Measurements from ENCODE around the gene PGP.

PGP gene

DNA sequence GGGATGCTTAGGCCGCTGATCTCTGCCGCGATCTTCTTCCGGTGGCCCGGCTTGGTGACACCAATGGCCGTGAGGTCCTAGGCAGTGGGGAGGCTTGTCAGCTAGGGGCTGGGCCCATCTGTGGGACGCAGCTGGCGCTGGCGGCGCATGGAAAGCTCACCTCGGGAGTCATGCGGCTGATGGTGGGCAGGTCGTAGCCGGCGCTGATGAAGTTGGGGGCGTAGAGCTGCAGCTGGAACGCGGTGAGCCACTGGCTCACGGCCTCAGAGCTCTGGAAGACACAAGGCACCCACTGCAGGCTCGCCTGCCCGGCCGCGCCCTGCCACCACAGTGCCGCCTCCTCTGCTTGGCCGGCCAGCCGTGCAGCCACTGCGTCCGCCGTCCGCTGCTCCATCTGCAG is 31.0 kb downstream of the PGP start:
- no peak for DNase-seq (ENCODE audit: low read depth in 2 of 2, low spot score in 1 of 2)

DNA sequence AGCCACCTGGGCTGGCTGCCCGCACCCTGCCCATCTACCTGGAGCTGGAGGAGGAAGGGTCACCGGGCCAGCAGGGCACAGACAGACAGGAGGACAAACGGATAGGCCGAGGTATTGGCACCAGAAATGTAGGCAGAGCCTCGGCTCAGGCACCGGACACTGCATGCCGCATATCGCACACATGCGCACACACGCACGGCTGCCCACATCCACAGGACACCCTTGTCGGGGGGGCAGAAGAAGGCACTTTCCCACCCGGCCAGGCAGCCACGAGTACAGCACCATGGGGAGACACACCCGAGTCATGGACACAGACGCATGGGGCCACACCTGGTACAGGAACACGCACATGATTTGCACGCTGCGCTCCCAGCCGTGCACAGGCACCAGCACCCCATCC is 32.7 kb downstream of the PGP start:
- DNase-seq (ENCODE audit: low read depth in 2 of 2, low spot score in 1 of 2), result no peak

DNA sequence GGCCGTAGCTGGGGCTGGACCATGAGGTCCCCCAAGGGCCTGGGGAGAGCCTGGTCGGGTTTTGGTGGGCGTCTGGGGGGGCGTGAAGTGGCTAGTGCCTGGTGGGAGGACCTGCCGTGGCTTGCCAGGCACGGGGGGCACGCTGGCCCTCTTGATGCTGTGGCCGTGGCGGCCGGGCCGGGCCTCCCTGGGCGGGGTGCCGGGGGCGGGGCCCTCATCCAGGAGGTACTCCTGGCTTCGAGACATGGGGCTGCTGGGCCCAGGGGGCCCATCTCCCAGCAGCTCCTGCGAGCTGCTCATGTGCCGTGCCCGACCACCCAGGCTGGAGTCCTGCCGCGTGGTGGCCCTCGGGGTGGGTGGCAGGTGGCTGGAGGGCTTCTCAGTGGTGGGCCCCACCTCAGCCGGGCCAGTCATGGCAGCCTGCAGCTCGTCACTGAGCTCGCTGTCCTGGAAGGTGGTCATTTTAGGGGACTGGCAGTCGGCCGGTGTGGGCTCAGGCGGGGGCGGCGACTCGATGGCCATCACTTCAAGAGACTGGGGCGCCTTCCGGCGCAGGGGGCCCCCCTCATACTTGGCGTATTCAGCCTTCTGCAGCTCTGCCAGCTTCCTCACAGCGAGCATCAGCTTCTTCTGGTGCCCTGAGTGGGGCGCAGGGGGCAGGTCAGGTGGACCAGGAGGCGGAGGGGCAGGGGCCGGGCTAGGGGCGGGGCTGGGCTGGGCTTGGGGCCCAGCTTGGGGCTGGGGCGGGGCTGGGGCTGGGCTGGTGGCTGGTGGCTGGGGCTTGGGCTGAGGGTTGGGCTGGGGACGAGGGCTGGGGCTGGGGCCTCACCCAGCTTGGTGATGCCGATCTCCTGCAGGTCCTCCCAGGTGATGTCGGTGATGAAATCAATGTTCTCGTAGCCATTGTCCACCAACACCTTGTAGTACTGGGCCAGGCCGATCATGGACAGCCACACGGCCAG is 33.4 kb downstream of the PGP start:
- DNase-seq (ENCODE audit: low read depth in 2 of 2, low spot score in 1 of 2), result no peak

DNA sequence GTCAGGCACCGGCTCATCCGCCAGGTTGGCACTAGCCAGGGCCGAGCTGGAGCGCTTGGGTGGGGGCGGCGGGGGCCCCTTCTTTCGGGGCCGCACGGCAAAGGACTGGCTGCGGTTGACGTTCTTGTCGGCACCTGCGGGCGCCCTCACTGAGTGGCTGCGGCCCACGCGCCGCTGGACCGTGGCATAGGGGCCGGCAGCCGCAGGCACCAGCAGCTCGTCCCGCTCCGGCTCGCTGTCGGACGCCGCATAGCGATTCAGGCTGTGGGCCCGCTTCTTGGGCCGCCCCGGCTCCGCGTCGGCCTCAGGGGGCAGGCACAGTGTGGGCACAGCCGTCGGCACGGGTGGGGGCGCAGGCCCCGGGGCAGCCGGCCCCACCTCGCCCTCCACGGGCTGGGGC is 34.2 kb downstream of the PGP start:
- no peak for DNase-seq (ENCODE audit: low read depth in 2 of 2, low spot score in 1 of 2)

DNA sequence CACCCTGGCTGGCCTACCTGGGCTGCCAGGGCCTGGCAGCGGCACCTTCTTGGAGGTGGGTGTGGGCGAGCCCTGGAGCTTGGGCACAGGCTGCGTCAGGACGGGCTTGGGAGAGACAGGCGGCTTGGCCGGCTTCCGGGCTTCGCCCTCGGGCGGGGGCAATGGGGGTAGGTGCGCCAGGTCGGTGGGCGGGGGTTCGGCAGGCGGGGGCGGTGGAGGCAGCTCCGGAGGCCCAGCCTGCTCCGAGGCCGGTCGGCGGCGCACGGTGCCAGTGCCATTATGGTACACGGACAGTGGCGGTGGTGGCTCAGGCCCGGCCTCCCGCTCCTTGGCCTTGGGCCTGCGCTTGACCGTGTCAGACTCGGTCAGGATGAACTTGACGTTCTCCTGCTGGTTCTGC is 35.1 kb downstream of the PGP start:
- no peak for DNase-seq (ENCODE audit: low read depth in 2 of 2, low spot score in 1 of 2)

DNA sequence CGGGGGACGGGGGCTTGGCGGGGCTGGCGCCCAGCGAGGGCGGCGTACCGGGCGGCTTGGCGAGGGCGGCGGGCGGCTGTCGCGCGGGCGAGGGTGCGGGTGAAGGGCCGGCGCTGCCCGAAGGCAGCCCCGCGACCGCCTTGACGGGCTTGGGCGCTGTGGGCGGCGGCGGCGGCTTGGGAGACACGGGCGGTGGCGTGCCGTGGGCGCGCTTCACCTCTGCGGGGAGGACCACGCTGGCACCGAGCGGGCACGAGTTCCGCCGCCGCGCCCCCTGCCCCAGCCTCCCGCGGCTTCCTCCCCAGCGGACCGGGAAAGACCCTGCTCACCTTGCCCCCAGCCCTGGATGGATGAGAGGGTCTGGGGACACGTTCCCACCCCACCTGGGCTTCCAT is 35.5 kb downstream of the PGP start:
- no peak for DNase-seq (ENCODE audit: low read depth in 2 of 2, low spot score in 1 of 2)

DNA sequence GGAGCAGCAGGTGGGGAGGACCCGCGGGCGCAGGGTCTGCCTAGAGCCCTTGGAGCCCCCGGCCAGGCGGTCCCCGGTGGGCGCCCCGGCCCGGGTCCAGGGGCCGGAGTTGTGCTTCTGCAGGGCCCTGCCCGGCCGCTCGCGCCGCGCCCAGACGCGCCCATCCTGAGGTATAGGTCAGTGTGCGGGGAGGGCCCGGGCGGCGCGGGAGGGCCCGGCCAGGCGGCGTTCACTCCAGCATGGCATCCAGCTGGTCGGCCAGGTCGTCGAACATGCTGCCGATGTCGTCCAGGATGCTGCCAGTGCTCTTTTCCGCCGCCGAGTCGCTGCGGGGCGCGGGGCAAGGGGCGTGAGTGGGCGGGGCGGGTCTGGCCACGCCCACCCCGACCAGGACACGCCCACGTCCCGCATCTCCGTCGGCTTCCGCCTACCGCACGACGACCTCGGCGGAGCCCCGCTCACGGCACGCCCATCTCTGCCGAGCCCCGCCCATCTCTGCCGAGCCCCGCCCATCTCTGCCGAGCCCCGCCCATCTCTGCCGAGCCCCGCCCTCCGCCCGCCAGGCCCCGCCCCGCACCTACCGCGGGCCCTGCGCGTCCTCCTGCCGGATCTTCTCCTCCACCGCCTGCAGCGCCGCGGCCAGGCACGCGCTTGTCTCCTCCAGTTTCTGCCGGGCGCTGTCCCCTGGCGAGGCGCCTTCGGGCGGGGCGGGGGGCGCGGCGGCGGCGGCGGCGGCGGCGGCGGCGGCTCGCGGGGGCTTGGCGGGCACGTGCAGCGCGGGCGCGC is 36.1 kb downstream of the PGP start:
- DNase-seq (ENCODE audit: low read depth in 2 of 2, low spot score in 1 of 2), result no peak

DNA sequence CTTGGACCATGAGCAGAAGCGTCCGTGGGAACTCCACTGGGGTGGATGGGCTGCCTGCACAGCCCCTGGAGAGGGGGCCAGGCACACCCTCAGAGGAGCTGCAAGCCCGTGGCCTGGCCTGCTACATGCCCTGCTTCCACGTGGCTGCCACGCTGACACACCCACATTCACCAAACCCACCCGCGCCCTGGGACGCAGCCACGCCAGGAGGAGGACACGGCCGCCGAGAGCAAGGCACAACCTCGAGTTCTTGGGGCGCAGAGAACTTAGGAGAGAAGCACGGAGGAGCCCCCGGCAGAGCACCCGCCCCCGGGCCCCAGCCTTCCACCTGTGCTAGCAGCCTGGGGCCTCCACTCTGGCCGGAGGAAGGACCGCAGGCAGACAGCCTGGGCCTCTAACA is 37.1 kb downstream of the PGP start:
- no peak for DNase-seq (ENCODE audit: low read depth in 2 of 2, low spot score in 1 of 2)

DNA sequence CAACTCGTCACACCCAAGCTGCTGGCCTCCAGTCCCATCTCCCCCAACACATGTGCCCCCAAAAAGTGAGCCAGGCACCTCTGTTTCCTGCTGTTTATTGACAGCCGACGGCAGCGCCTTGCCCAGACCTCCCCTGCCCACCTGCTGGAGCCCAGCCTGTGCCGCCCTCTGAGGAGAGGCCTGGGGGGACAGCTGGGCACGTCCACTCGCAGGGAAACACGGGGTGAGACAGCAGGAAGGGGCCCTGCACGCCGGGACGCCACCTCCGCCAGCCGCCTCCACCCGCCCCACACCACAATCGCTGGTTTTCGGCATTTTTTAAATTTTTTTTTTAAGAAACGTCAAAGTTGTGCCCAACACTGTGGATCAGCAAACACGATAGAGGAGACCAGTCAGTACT is 37.5 kb downstream of the PGP start:
- no peak for DNase-seq (ENCODE audit: low read depth in 2 of 2, low spot score in 1 of 2)

DNA sequence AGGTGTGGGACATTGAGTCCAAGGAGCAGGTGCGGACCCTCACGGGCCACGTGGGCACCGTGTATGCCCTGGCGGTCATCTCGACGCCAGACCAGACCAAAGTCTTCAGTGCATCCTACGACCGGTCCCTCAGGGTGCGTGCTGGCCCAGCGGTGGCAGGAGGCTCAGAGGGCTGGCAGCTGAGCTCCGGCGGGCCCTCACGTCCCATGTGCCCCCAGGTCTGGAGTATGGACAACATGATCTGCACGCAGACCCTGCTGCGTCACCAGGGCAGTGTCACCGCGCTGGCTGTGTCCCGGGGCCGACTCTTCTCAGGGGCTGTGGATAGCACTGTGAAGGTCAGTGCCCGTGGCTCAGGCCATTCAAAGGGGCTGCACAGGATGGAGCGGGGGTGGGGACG is 38.6 kb downstream of the PGP start:
- no peak for DNase-seq (ENCODE audit: low read depth in 2 of 2, low spot score in 1 of 2)

DNA sequence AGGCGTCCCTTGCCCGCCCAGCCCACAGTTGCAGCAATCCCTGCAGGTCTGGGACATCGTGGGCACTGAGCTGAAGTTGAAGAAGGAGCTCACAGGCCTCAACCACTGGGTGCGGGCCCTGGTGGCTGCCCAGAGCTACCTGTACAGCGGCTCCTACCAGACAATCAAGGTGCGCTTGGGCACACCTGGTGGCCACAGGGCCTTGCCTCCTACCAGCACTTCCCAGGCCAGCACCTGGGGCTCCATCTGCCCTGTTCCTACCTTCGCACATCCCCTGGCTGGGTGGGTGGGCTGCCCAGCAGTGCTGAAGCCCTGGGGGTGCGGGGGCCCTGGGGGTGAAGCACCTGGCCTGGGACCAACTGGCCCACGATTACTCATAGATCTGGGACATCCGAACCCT is 39.2 kb downstream of the PGP start:
- no peak for DNase-seq (ENCODE audit: low read depth in 2 of 2, low spot score in 1 of 2)

DNA sequence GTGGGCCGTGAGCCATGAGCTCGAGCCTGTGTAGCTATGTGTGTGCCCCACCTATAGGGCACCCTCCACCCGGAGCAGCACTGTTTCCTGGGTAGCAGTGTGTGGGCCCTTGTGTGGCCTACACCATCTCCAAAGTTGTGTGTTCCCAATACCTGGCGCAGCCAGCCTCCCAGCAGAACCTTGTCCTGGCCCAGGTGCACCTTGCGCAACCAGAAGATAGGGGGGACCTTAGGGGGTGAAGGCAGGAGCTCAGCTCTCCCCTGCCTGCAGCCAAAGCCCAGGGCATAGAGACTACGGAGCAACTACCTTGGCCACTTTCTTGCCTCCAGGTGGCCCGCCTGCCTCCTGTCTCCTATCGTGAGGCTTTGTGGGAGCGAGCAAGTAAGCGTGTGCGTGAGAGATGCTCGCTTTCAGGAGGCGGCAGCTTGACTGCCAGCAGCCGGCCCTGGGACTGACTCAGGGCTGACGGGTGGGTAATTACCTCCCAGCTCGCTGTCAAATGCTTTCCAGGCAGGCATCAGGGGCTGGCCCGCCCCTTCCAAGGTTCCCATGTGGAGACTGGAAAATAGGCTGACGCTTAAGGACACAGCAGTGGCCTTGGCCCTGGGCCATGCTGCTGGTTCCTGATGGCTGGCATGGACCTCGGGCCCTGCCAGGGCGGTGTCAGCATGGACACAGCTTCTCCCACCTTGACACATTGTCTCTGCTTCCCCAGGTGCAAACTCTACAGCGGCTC is 40.1 kb downstream of the PGP start:
- no peak for DNase-seq (ENCODE audit: low read depth in 2 of 2, low spot score in 1 of 2)

DNA sequence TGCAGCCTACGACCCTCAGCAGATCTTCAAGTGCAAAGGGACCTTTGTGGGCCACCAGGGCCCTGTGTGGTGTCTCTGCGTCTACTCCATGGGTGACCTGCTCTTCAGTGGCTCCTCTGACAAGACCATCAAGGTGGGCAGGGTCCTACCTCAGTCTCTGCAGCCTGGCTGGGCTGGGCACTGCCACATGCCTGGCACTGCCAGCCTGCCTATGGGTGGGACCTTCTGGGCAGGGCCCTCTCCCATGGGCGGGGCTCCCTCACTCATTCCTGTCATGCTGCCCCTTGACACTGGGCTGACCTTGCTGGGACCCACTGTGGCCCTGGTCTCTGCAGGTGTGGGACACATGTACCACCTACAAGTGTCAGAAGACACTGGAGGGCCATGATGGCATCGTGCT is 40.7 kb downstream of the PGP start:
- DNase-seq (ENCODE audit: low read depth in 2 of 2, low spot score in 1 of 2), result no peak

DNA sequence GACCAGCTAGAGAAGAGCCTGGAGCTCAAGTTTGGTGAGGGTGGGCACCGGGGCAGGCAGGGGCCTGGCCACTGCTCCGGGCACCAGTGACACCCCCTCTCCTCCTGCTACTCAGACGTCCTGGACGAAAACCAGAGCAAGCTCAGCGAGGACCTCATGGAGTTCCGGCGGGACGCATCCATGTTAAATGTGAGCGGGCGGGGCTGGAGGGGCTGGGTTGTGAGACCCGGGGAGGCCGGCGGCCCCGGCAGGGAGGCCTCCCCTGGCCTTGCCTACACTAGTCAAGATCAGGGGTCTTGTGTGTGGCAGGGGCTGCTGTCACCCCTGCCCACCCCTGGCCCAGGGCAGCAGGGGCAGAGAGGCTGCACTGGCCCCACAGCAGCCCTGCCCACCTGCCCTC is 41.3 kb downstream of the PGP start:
- DNase-seq (ENCODE audit: low read depth in 2 of 2, low spot score in 1 of 2), result no peak

DNA sequence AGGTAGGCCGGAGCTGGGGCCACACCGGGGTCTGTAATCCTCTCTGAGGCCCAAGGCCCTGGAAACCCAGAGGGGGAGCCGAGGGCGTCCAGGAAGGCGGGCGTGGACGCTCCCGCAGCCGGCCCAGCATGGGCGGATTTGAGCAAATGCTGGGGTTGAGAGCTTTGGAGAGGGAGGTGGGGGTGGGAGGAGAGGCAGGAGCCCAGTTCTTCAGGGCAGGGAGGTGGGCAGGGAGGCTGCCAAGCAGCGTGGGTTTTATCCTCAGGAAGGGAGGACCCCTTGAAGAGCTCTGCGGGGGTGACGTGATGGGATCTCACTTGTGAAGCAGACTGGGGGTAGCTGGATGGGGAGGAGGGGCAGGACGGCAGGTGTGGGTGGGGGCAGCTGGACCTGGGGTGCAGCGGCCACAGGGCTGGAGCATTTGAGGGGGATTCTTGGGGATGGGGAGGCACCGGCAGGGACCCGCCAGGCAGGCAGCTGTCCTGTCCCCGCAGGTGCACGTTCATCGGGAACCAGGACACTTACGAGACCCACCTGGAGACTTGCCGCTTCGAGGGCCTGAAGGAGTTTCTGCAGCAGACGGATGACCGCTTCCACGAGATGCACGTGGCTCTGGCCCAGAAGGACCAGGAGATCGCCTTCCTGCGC is 41.8 kb downstream of the PGP start:
- no peak for DNase-seq (ENCODE audit: low read depth in 2 of 2, low spot score in 1 of 2)

DNA sequence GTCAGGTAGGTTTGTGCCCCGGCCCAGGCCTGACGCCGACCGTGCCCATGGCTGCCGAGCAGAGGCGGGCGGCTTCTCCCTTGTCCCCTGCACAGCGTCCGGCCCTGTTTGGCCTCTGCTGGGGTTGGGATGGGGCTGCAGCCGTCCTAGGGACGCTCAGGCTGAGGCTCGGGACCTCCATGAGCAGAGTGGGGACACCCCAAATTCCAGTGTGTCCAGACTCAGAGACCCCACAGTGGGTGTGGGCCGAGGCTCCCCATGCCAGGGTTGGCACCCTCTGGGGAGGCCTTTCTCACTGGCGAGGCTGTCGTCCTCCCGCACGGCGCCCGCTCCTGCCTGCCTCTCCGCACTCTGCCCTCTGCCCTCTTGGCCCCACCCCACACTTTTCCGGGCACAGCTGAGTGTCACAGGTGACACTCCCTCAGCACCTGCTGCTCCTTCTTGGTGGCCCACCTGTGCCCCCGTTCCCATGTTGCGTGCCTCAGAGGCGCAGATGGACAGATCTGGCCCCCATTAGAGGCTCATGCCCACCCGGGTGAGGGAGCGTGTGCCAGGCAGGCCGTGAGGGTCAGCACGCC is 43.0 kb downstream of the PGP start:
- no peak for DNase-seq (ENCODE audit: low read depth in 2 of 2, low spot score in 1 of 2)

DNA sequence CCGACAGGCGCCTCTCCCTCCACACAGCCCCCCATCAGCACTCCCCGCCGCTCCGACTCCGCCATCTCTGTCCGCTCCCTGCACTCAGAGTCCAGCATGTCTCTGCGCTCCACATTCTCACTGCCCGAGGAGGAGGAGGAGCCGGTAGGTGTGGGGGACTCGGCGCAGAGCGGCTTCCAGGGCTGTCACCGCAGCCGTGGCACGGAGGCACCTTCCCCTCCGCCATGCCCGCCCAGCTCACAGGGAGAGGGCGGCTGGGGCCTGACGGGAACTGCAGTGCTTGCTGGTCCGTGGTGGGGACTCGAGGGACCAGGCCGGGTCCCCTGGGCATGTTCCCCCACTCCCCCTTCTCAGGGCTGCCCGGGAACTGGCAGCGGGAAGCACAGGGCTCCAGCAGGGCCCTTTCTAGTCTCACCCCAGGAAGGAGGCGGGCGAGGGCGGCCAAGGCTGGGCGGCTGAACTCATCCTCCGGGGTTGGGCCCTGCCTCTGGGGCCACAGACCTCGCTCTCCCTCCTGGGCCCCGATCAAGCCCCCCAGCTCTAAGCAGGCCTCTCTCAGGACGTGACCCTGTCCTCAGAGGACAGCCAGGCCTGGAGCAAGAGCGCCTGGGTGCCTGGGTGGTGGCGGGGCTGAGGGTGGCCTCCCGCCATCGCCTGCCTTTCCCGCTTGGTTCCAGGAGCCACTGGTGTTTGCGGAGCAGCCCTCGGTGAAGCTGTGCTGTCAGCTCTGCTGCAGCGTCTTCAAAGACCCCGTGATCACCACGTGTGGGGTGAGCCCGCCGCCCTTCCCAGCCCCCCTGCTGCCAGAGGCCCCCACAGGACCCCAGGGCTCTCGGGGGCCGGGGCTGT is 43.8 kb downstream of the PGP start:
- no peak for DNase-seq (ENCODE audit: low read depth in 2 of 2, low spot score in 1 of 2)

DNA sequence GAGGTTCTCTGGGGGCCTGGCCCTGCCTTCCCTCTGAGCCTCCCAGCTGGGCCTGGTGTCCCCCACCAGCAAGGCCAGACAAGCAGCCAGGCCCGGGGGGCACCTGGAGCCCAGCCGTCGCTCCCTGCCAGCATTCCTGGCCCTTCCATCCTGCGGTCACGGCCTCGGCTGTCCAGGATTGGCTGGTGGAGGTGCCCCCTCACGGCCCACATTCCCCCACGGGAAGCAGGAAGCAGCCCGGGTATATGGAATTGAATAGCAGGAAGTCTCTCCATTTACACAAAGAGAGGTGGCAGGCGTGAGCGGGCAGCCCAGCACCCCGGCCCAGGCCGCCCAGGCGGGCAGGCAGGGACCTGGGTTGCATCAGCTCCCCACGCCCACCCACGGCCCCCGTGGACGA is 44.6 kb downstream of the PGP start:
- DNase-seq (ENCODE audit: low read depth in 2 of 2, low spot score in 1 of 2), result no peak

DNA sequence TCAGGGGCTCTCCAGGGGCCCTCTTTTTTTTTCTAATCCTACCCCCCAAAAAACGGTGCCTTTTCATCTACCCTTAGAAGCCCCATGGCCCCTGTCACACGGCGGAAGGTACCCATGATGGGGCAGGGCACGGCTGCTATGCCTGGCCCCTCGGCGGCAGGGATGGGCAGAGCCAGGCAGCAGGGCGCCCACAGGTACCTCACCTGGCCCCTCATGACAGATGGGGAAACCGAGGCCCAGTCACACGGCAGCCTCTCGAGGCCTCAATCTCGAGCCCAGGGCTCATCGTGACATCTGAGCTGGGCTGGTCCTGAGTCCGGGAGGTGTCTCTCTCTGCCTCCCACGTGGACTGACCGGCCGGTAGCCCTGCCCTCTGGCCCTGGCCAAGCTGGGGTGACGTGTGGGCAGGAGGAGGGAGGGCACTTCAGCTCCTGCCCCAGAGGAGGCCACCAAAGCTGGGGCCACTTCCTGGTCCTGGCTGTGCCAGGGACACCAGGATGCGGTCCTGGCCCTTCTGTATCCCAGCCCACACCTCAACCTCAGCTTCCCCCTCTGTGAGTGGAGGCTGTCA is 47.5 kb downstream of the PGP start:
- DNase-seq (ENCODE audit: low read depth in 2 of 2, low spot score in 1 of 2), result no peak

All from stimulated activated CD8-positive, alpha-beta memory T cell treated with anti-CD3 and anti-CD28 coated beads, Interleukin-4, amount 100 ng/mL, for 4 hours (primary cell).